ENCODE results near the gene GOLGA8Q.
"Not testable (repeated sequence)": the region's sequence is repeated elsewhere in the genome, so short reads cannot be mapped to it uniquely, and the experiment has no call there.

DNA sequence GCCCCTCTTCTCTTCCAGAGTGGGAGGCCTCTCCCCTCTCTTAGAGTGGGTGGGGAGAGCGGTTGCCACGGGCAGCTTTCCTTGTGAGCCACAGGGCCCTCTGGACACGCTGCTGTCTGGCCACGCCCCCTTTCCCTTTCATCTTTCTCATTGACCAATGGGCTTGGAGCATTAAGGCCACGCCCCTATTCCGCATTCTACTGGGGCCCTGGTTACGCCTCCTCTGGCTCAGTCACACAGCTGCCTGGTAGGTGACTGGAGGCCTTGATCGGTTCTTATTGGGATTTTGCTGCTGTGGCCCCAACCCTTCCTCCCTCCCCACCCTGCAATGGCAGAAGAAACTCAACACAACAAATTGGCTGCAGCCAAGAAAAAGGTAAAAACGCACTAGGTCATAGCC, at the start of gene GOLGA8Q:
- not testable (repeated sequence) for TF ChIP-seq TARDBP, FOXK2 (IDR thresholded peaks at IDR 0.05)

Measured in HEK293T (cell line).